H9 (cell line): ENCODE data around the gene TOMT. TPM values are rescaled to one million over a fixed set of nuclear protein-coding genes. Genes with fewer than 3 reads are reported as not detected.

ENCODE experiments used
- DNase-seq: peaks from one replicate; pipeline ENCODE4 v3.0.0-alpha.2; 2017
- H2AFZ ChIP-seq: one replicate; pipeline ENCODE4 v1.6.1; 2013; ENCODE audit warnings: mild to moderate bottlenecking, low read length, control low read depth, moderate library complexity
- H2AK5ac ChIP-seq: 2 replicates; pipeline ENCODE4 v1.6.1; 2013; ENCODE audit warnings: low read length, control low read depth, mixed read lengths; ENCODE audit not compliant: insufficient read length
- H2BK120ac ChIP-seq: one replicate; pipeline ENCODE4 v1.6.1; 2013; ENCODE audit warnings: low read depth, mild to moderate bottlenecking, low read length, control low read depth, inconsistent platforms; ENCODE audit not compliant: poor library complexity, severe bottlenecking
- H2BK12ac ChIP-seq: 2 replicates; pipeline ENCODE4 v1.6.1; 2013; ENCODE audit warnings: low read length, control low read depth, mixed read lengths, low read depth; ENCODE audit not compliant: insufficient read length
- H2BK15ac ChIP-seq: 2 replicates; pipeline ENCODE4 v1.6.1; 2013; ENCODE audit warnings: low read depth, low read length, control low read depth
- H2BK20ac ChIP-seq: one replicate; pipeline ENCODE4 v1.6.1; 2013; ENCODE audit warnings: low read depth, mild to moderate bottlenecking, low read length, control low read depth, inconsistent platforms; ENCODE audit not compliant: poor library complexity, severe bottlenecking
- H2BK5ac ChIP-seq: 2 replicates; pipeline ENCODE4 v1.6.1; 2013; ENCODE audit warnings: low read length, control low read depth, mixed read lengths; ENCODE audit not compliant: insufficient read length
- H3K14ac ChIP-seq: 2 replicates; pipeline ENCODE4 v1.6.1; 2013; ENCODE audit warnings: low read length, control low read depth; ENCODE audit not compliant: insufficient read depth
- H3K18ac ChIP-seq: 2 replicates; pipeline ENCODE4 v1.6.1; 2013; ENCODE audit warnings: low read depth, mild to moderate bottlenecking, mixed read lengths, low read length, control low read depth; ENCODE audit not compliant: insufficient read length
- H3K23ac ChIP-seq: 2 replicates; pipeline ENCODE4 v1.6.1; 2013; ENCODE audit warnings: low read length, control low read depth, mixed read lengths, low read depth; ENCODE audit not compliant: insufficient read length
- H3K23me2 ChIP-seq: 2 replicates; pipeline ENCODE4 v1.6.1; 2013; ENCODE audit warnings: low read depth, mild to moderate bottlenecking, mixed read lengths, low read length, control low read depth; ENCODE audit not compliant: insufficient read length, poor library complexity, severe bottlenecking
- H3K27ac ChIP-seq: 2 replicates; pipeline ENCODE4 v1.5.1; 2013; ENCODE audit warnings: low read length, control low read depth, mixed read lengths, low read depth; ENCODE audit not compliant: insufficient read length
- H3K27me3 ChIP-seq: 2 replicates; pipeline ENCODE4 v1.6.1; 2013; ENCODE audit warnings: low read length, control low read depth, inconsistent platforms; ENCODE audit not compliant: insufficient read depth
- H3K4ac ChIP-seq: 2 replicates; pipeline ENCODE4 v1.6.1; 2013; ENCODE audit warnings: low read depth, mild to moderate bottlenecking, control low read depth, inconsistent platforms, low read length, moderate library complexity
- H3K4me1 ChIP-seq: 2 replicates; pipeline ENCODE4 v1.6.1; 2013; ENCODE audit warnings: low read length, control low read depth, inconsistent platforms; ENCODE audit not compliant: insufficient read depth
- H3K4me2 ChIP-seq: 2 replicates; pipeline ENCODE4 v1.6.1; 2013; ENCODE audit warnings: low read length, control low read depth, mixed read lengths; ENCODE audit not compliant: insufficient read length, insufficient read depth
- H3K56ac ChIP-seq: 2 replicates; pipeline ENCODE4 v1.6.1; 2013; ENCODE audit warnings: low read depth, mild to moderate bottlenecking, mixed read lengths, low read length, control low read depth; ENCODE audit not compliant: insufficient read length
- H3K79me1 ChIP-seq: 2 replicates; pipeline ENCODE4 v1.6.1; 2013; ENCODE audit warnings: low read depth, mild to moderate bottlenecking, moderate library complexity, low read length, control low read depth, inconsistent platforms; ENCODE audit not compliant: insufficient read depth, poor library complexity, severe bottlenecking
- H3K79me2 ChIP-seq: 2 replicates; pipeline ENCODE4 v1.6.1; 2013; ENCODE audit warnings: low read length, control low read depth, inconsistent platforms; ENCODE audit not compliant: insufficient read depth
- H3K9ac ChIP-seq: 2 replicates; pipeline ENCODE4 v1.6.1; 2013; ENCODE audit warnings: low read length, control low read depth, mixed read lengths; ENCODE audit not compliant: insufficient read length; ENCODE audit errors: extremely low read depth
- H3K9me3 ChIP-seq: one replicate; pipeline ENCODE4 v1.6.1; 2013; ENCODE audit warnings: low read depth, low read length, inconsistent platforms; ENCODE audit not compliant: control insufficient read depth
- H3T11ph ChIP-seq: one replicate; pipeline ENCODE4 v1.6.1; 2013; ENCODE audit warnings: mild to moderate bottlenecking, low read length, control low read depth, inconsistent platforms
- H4K20me1 ChIP-seq: one replicate; pipeline ENCODE4 v1.6.1; 2013; ENCODE audit not compliant: control insufficient read depth, insufficient read length, insufficient read depth
- H4K5ac ChIP-seq: 2 replicates; pipeline ENCODE4 v1.6.1; 2013; ENCODE audit warnings: low read depth, mild to moderate bottlenecking, mixed read lengths, low read length, control low read depth; ENCODE audit not compliant: insufficient read length
- H4K8ac ChIP-seq: replicated peaks from 2 replicates; pipeline ENCODE4 v1.6.1; 2013; ENCODE audit warnings: low read length, control low read depth, mixed read lengths, low read depth; ENCODE audit not compliant: insufficient read length
- H4K91ac ChIP-seq: 2 replicates; pipeline ENCODE4 v1.6.1; 2013; ENCODE audit warnings: low read depth, mild to moderate bottlenecking, moderate library complexity, mixed read lengths, low read length, control low read depth; ENCODE audit not compliant: insufficient read length
- H3K27ac Mint-ChIP-seq, 3 experiments: 2 replicates in 2 of 3; 3 replicates in 1 of 3; pipeline ENCODE4 v1.8.0; 2020 to 2021; ENCODE audit warnings: mixed read lengths in 3 of 3, mild to moderate bottlenecking in 1 of 3, moderate library complexity in 1 of 3
- H3K27me3 Mint-ChIP-seq: 2 replicates; pipeline ENCODE4 v1.8.0; 2021; ENCODE audit warnings: low read depth, mild to moderate bottlenecking, moderate library complexity, mixed read lengths
- H3K36me3 Mint-ChIP-seq, 3 experiments: 2 replicates in 2 of 3; 3 replicates in 1 of 3; pipeline ENCODE4 v1.8.0; 2020 to 2021; ENCODE audit warnings: low read depth in 3 of 3, mixed read lengths in 3 of 3; ENCODE audit not compliant: insufficient read depth in 1 of 3
- H3K4me1 Mint-ChIP-seq, 2 experiments: 2 replicates each; pipeline ENCODE4 v1.8.0; 2020; ENCODE audit warnings: mixed read lengths in 2 of 2
- H3K4me3 Mint-ChIP-seq, 2 experiments: 2 replicates in 1 of 2; 3 replicates in 1 of 2; pipeline ENCODE4 v1.8.0; 2020 to 2021; ENCODE audit warnings: mild to moderate bottlenecking in 2 of 2, mixed read lengths in 2 of 2, moderate library complexity in 1 of 2
- H3K9me3 Mint-ChIP-seq, 2 experiments: 2 replicates in 1 of 2; 3 replicates in 1 of 2; pipeline ENCODE4 v1.8.0; 2020; ENCODE audit warnings: mild to moderate bottlenecking in 2 of 2, mixed read lengths in 2 of 2, moderate library complexity in 1 of 2
- CTCF ChIP-seq: fragments of 200-600 bp; sonication (generic); conservative IDR thresholded peaks from 3 replicates; pipeline ENCODE4 v1.8.0; 2021; ENCODE audit warnings: antibody characterized with exemption, mild to moderate bottlenecking
- WGBS: extraction: QIAGEN DNeasy Blood & Tissue Kit; methylation state at CpG from one replicate; pipeline ENCODE4 v1.1.7; 2013; ENCODE audit warnings: missing lambda C conversion rate, low lambda C conversion rate, mixed read lengths; ENCODE audit not compliant: insufficient read length; ENCODE audit errors: extremely low coverage; 5-methylcytosine and 5-hydroxymethylcytosine counted together
- total RNA-seq: library from RNA; stranded (reverse); gene quantifications from 2 replicates; pipeline ENCODE4 v1.2.1, GENCODE V29; 2021

The TOMT gene
- total RNA-seq, 1 experiment from 2014 or later = not detected

- H2AFZ ChIP-seq = no peak overlapping the region
- H3K4me3 Mint-ChIP-seq = no peak overlapping the region; a peak in 2 of 5 replicates
- WGBS = no CpG with 5 or more reads among the region's 1 CpG
- no peaks in the 10 kb centered on the region for H3K9me3 Mint-ChIP-seq
- no peaks in the 10 kb centered on the region for H3K9me3 ChIP-seq
- H4K91ac ChIP-seq = no peak overlapping the region
- H2BK5ac ChIP-seq = no peak overlapping the region
- no peak overlapping the region for H3K4ac ChIP-seq
- H3K4me2 ChIP-seq = no peak overlapping the region
- TF ChIP-seq CTCF = no peak
- H3K79me1 ChIP-seq = peaks cover 3% of the 10 kb centered on the region
- peak overlapping the region; percentile 8 for H3K9ac ChIP-seq
- H3K27ac Mint-ChIP-seq = peak overlapping the region in 1 of 3 experiments; percentile 91; a peak in 3 of 7 replicates
- H3K23me2 ChIP-seq = peaks cover 7% of the 10 kb centered on the region
- H3K27me3 ChIP-seq = no peaks in the 10 kb centered on the region
- no peak overlapping the region for H2BK12ac ChIP-seq
- no peak overlapping the region for H2BK15ac ChIP-seq
- no peak overlapping the region for H3K56ac ChIP-seq
- no peak overlapping the region for H2AK5ac ChIP-seq
- no peak overlapping the region for H3K14ac ChIP-seq
- H4K5ac ChIP-seq = no peak overlapping the region
- no peak overlapping the region for H3K18ac ChIP-seq
- no peaks in the 10 kb centered on the region; the same call in 1 of the 2 replicates for H3K4me1 ChIP-seq
- H2BK120ac ChIP-seq = no peak overlapping the region
- H2BK20ac ChIP-seq = no peak overlapping the region
- no peak for DNase-seq
- no peak overlapping the region for H4K8ac ChIP-seq
- H3K27ac ChIP-seq = no peak overlapping the region
- H3K79me2 ChIP-seq = peaks cover 14% of the 10 kb centered on the region; the same call in 1 of the 2 replicates
- no peak overlapping the region for H3K23ac ChIP-seq
- H3K27me3 Mint-ChIP-seq = no peaks in the 10 kb centered on the region
- H3K36me3 Mint-ChIP-seq = peaks cover 23 to 54% (median 42%) of the 10 kb centered on the region in 3 experiments
- peaks cover 2% of the 10 kb centered on the region for H4K20me1 ChIP-seq
- no peak overlapping the region for H3T11ph ChIP-seq
- H3K4me1 Mint-ChIP-seq = peaks cover 24 to 30% of the 10 kb centered on the region in 2 experiments
These were observed 5.3 kb upstream of the TOMT start for GRCh38 chr11:72100462-72100861.
